Endothelial cell of umbilical vein (primary cell): Measurements from ENCODE around the gene INPP4B. TPM values are rescaled to one million over a fixed set of nuclear protein-coding genes. Genes with fewer than 3 reads are reported as not detected.

Source experiments
- BruUV-seq: library from RNA; stranded (reverse); fragments of 400-500 nt; replicated peaks from 2 replicates; lab custom pipeline; 2021; lab: Mats Ljungman, UMichigan
- CTCF ChIA-PET: fragments of 300-600, 350-600 bp; sonication (Branson Sonifier 250); formaldehyde crosslinking; loops from one replicate; lab custom pipeline; 2021; ENCODE audit warnings: antibody characterized with exemption, inconsistent platforms; lab: Charles Lee
- POLR2A ChIA-PET: fragments of 300-600, 350-600 bp; sonication (Branson Sonifier 250); formaldehyde crosslinking; loops from one replicate; lab custom pipeline; 2021; ENCODE audit warnings: antibody characterized with exemption, inconsistent platforms; lab: Charles Lee
- DNase-seq: peaks from one replicate; pipeline ENCODE4 v3.0.0-alpha.2; 2011; ENCODE audit warnings: low read depth, low spot score
- FAIRE-seq: peaks from 2 replicates; lab custom pipeline; 2011; peaks lifted over from hg19 to GRCh38; lab: Jason Lieb, UNC
- H2AFZ ChIP-seq: 2 replicates; pipeline ENCODE4 v1.6.0; 2012; ENCODE audit warnings: low read depth, low read length, control low read depth, inconsistent platforms
- H3K27ac ChIP-seq: 2 replicates; pipeline ENCODE4 v1.5.1; 2011; ENCODE audit warnings: low read depth, mild to moderate bottlenecking, control low read depth, low read length, moderate library complexity; ENCODE audit not compliant: insufficient read depth
- H3K27me3 ChIP-seq, 2 experiments: 2 replicates each; pipeline versions ENCODE4 v1.6.0 to v1.6.1; 2011; ENCODE audit warnings: low read length in 2 of 2, mixed read lengths in 1 of 2; ENCODE audit not compliant: control insufficient read depth in 2 of 2, insufficient read depth in 2 of 2
- H3K36me3 ChIP-seq, 2 experiments: 2 replicates in 1 of 2; 3 replicates in 1 of 2; pipeline ENCODE4 v1.5.1; 2011; ENCODE audit warnings: low read length in 2 of 2, mild to moderate bottlenecking in 1 of 2, moderate library complexity in 1 of 2; ENCODE audit not compliant: control insufficient read depth in 2 of 2, insufficient read depth in 2 of 2; ENCODE audit errors: extremely low read depth in 1 of 2
- H3K4me1 ChIP-seq: 3 replicates; pipeline ENCODE4 v1.5.1; 2011; ENCODE audit warnings: mild to moderate bottlenecking, low read length; ENCODE audit not compliant: control insufficient read depth, insufficient read depth; ENCODE audit errors: extremely low read depth
- H3K4me2 ChIP-seq: 2 replicates; pipeline ENCODE4 v1.6.1; 2011; ENCODE audit warnings: low read length, control low read depth, mixed read lengths; ENCODE audit not compliant: insufficient read depth
- H3K4me3 ChIP-seq, 3 experiments: fragments of 200-600 bp in 1 of 3; sonication (generic), shearing (Covaris generic) in 1 of 3; replicated peaks in 1 of 3; 2 replicates each; pipeline ENCODE4 v1.5.1; 2011 to 2016; ENCODE audit warnings: control low read depth in 3 of 3, low read length in 3 of 3, mild to moderate bottlenecking in 2 of 3, inconsistent platforms in 1 of 3, low read depth in 1 of 3, moderate library complexity in 1 of 3; ENCODE audit not compliant: insufficient read depth in 1 of 3
- H3K79me2 ChIP-seq: 2 replicates; pipeline ENCODE4 v1.6.0; 2012; ENCODE audit warnings: low read length, inconsistent platforms; ENCODE audit not compliant: control insufficient read depth, insufficient read depth
- H3K9ac ChIP-seq: replicated peaks from 2 replicates; pipeline ENCODE3; 2011; ENCODE audit warnings: low read length, control low read depth; ENCODE audit not compliant: insufficient read depth; ENCODE audit errors: extremely low read depth
- H3K9me1 ChIP-seq: replicated peaks from 3 replicates; pipeline ENCODE4 v1.6.0; 2011; ENCODE audit warnings: mild to moderate bottlenecking, low read length; ENCODE audit not compliant: control insufficient read depth, insufficient read depth; ENCODE audit errors: extremely low read depth
- H3K9me3 ChIP-seq: replicated peaks from 2 replicates; pipeline ENCODE4 v1.5.1; 2012; ENCODE audit warnings: low read length, inconsistent platforms; ENCODE audit not compliant: control insufficient read depth, insufficient read depth
- H4K20me1 ChIP-seq: replicated peaks from 2 replicates; pipeline ENCODE3; 2011; ENCODE audit warnings: mild to moderate bottlenecking, low read length; ENCODE audit not compliant: control insufficient read depth, insufficient read depth; ENCODE audit errors: extremely low read depth
- CTCF ChIP-seq, 2 donors: IDR thresholded peaks; 1 replicate in 1 of 2; 2 replicates in 1 of 2; pipeline ENCODE4 v1.5.1; 2011; ENCODE audit warnings: low read length in 2 of 2, mild to moderate bottlenecking in 2 of 2, moderate library complexity in 2 of 2, control low read depth in 1 of 2, inconsistent platforms in 1 of 2, low read depth in 1 of 2; ENCODE audit not compliant: insufficient read depth in 1 of 2; ENCODE audit errors: extremely low read depth in 1 of 2
- EZH2 ChIP-seq: IDR thresholded peaks from 2 replicates; pipeline ENCODE4 v1.6.1; 2012; ENCODE audit warnings: borderline replicate concordance, low read depth, mild to moderate bottlenecking, moderate library complexity, low read length, inconsistent platforms; ENCODE audit not compliant: severe bottlenecking
- FOS ChIP-seq: IDR thresholded peaks from 2 replicates; pipeline ENCODE4 v1.6.1; 2011; ENCODE audit warnings: mild to moderate bottlenecking, low read length, moderate library complexity, borderline replicate concordance; ENCODE audit not compliant: insufficient read depth
- GATA2 ChIP-seq: IDR thresholded peaks from 2 replicates; pipeline ENCODE4 v1.7.0; 2011; ENCODE audit warnings: low read depth, mild to moderate bottlenecking, moderate library complexity, mixed read lengths, low read length; ENCODE audit not compliant: insufficient read length, insufficient read depth
- JUN ChIP-seq: IDR thresholded peaks from 2 replicates; pipeline ENCODE4 v1.6.1; 2011; ENCODE audit warnings: borderline replicate concordance, low read depth; ENCODE audit not compliant: insufficient read length, insufficient read depth
- MAX ChIP-seq: IDR thresholded peaks from 2 replicates; pipeline ENCODE4 v1.6.1; 2011; ENCODE audit not compliant: insufficient read depth, insufficient read length
- MYC ChIP-seq: IDR thresholded peaks from one replicate; pipeline ENCODE4 v1.6.1; 2011; ENCODE audit warnings: mild to moderate bottlenecking, low read depth, low read length
- POLR2A ChIP-seq: IDR thresholded peaks from 2 replicates; pipeline ENCODE4 v1.6.1; 2012; ENCODE audit warnings: low read depth, mild to moderate bottlenecking, control low read depth, low read length
- POLR2AphosphoS5 ChIP-seq: IDR thresholded peaks from 2 replicates; pipeline ENCODE4 v1.6.1; 2012; ENCODE audit warnings: low read depth, mild to moderate bottlenecking, control low read depth, low read length, moderate library complexity; ENCODE audit not compliant: insufficient read depth
- dilution Hi-C: fragments of 300-500 bp; cut with MboI; formaldehyde crosslinking; loops from one replicate; pipeline ENCODE4 v1.15.0; 2019; ENCODE audit warnings: low sequenced_read_pairs; ENCODE audit not compliant: extremely low pct_ligation_motif_present
- intact Hi-C: fragments of 100-400 bp; cut with micrococcal nuclease; formaldehyde crosslinking; loops from one replicate; pipeline ENCODE4 v1.10.0; 2022
- polyA plus RNA-seq, 4 experiments: library from polyadenylated mRNA; depleted of rRNA in 3 of 4; stranded (reverse) in 3 of 4; unstranded in 1 of 4; fragments of >200 nt; gene quantifications; 2 replicates each; pipeline versions ENCODE4 v1.2.1 to v1.2.3, GENCODE V29; 2011 to 2012; ENCODE audit warnings: missing spikeins in 1 of 4
- total RNA-seq: library from RNA; stranded (reverse); gene quantifications from 2 replicates; pipeline ENCODE4 v1.2.3, GENCODE V29; 2021

Gene INPP4B
- total and polyA plus RNA-seq, 2 donors (not counting 3 experiments of a cell fraction or from before 2014, with no cell fraction given) = 0.41 to 3.1 TPM

GRCh38 chr4:142708231-142708630, 137.9 kb downstream of the INPP4B start:
- H3K36me3 ChIP-seq = no peaks in the 10 kb centered on the region

GRCh38 chr4:142707401-142707800, 138.7 kb downstream of the INPP4B start:
- H3K4me1 ChIP-seq = no peaks in the 10 kb centered on the region
- H3K4me3 ChIP-seq = no peak overlapping the region
- no peaks in the 10 kb centered on the region for H3K79me2 ChIP-seq
- no peaks in the 10 kb centered on the region for H3K27me3 ChIP-seq
- no peak overlapping the region for H3K4me2 ChIP-seq
- no peaks in the 10 kb centered on the region for H3K9me1 ChIP-seq
- DNase-seq (no peak), FAIRE-seq (no peak)
- H3K36me3 ChIP-seq = no peaks in the 10 kb centered on the region
- intact Hi-C loops (no loop called here), dilution Hi-C loops (no loop called here)
- H2AFZ ChIP-seq = no peak overlapping the region
- H3K27ac ChIP-seq = no peak overlapping the region
- TF ChIP-seq GATA2 (no peak), FOS (no peak), MAX (no peak), JUN (no peak), POLR2A (no peak), CTCF (IDR thresholded peaks at IDR 0.05; ENCODE audit: extremely low read depth in 1 of 2, insufficient read depth in 1 of 2, low read depth in 1 of 2, low read length in 2 of 2) (no peak), MYC (no peak), EZH2 (no peak), POLR2AphosphoS5 (no peak)
- BruUV-seq = no TSS peak
- no peak overlapping the region for H3K9ac ChIP-seq
- ChIA-PET CTCF (no interaction called here), POLR2A (no interaction called here)
- no peaks in the 10 kb centered on the region for H4K20me1 ChIP-seq
- no peaks in the 10 kb centered on the region for H3K9me3 ChIP-seq

More at GRCh38 chr4:142708231-142708630, 137.9 kb downstream of the INPP4B start:
- Histone ChIP-seq H3K4me3 (no peak overlapping the region), H3K79me2 (no peaks in the 10 kb centered on the region), H4K20me1 (no peaks in the 10 kb centered on the region), H3K4me1 (no peaks in the 10 kb centered on the region), H3K4me2 (no peak overlapping the region), H3K9me1 (no peaks in the 10 kb centered on the region), H3K9me3 (no peaks in the 10 kb centered on the region), H2AFZ (no peak overlapping the region), H3K27ac (no peak overlapping the region), H3K27me3 (no peaks in the 10 kb centered on the region), H3K9ac (no peak overlapping the region)
- dilution Hi-C loops (no loop called here), intact Hi-C loops (no loop called here)
- CTCF ChIA-PET = no interaction called here
- FAIRE-seq = no peak
- POLR2A ChIA-PET = no interaction called here
- no peak for DNase-seq
- TF ChIP-seq GATA2 = no peak
- no peak for TF ChIP-seq POLR2A
- no peak for TF ChIP-seq JUN
- TF ChIP-seq MAX = no peak
- no peak for TF ChIP-seq FOS
- BruUV-seq = no TSS peak
